ENCODE results near the gene LRPAP1. TPM values are rescaled to one million over a fixed set of nuclear protein-coding genes. Genes with fewer than 3 reads are reported as not detected.

LRPAP1 gene
- total RNA-seq, 2 donors from 2014 or later = 157 to 214 TPM

DNA sequence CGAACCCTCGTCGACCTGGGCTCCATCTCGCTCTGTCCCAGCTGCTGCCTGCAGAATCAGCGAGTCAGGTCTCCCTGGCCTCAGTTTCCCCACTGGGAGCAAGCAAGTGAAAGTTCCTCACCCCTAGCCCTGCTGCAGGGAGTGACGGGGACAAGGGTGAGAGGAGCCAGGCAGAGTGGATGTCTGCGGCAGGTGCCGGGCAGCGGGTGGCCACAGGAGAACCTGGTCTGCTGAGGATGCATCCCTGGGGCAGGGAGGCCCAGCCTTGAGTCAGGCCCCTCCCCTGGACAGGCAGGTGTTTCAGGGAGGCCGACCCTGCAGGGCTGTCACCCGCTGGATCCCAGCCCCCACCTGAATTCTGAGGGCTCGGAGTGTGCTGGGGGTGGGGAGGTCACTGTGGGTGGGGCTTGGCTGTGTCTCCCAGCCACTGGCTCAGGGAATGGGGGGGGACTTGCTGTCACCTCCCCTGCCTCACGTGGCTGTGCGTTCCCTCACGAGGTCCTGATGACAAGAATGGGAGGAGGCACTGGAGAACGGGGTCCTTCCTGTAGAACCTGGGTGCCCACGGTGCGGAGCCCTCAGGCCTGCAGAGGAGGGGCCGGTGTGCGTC is 33.2 kb downstream of the LRPAP1 start:
- no peak for DNase-seq
- TF ChIP-seq, protein P1, sequence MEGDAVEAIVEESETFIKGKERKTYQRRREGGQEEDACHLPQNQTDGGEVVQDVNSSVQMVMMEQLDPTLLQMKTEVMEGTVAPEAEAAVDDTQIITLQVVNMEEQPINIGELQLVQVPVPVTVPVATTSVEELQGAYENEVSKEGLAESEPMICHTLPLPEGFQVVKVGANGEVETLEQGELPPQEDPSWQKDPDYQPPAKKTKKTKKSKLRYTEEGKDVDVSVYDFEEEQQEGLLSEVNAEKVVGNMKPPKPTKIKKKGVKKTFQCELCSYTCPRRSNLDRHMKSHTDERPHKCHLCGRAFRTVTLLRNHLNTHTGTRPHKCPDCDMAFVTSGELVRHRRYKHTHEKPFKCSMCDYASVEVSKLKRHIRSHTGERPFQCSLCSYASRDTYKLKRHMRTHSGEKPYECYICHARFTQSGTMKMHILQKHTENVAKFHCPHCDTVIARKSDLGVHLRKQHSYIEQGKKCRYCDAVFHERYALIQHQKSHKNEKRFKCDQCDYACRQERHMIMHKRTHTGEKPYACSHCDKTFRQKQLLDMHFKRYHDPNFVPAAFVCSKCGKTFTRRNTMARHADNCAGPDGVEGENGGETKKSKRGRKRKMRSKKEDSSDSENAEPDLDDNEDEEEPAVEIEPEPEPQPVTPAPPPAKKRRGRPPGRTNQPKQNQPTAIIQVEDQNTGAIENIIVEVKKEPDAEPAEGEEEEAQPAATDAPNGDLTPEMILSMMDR (IDR thresholded peaks at IDR 0.05) = no peak
- intact Hi-C loops (cut with DNase I) = no loop called here
- H3K4me1 ChIP-seq = no peaks in the 10 kb centered on the region
- H3K4me3 ChIP-seq = no peak overlapping the region
- no peaks in the 10 kb centered on the region for H3K27me3 ChIP-seq
- no peaks in the 10 kb centered on the region for H3K36me3 ChIP-seq
- no peak overlapping the region for H3K9ac ChIP-seq (ENCODE audit: low read depth in 2 of 2, low read length in 2 of 2)
- H3K27ac ChIP-seq = no peak overlapping the region
- H3K9me3 ChIP-seq = no peaks in the 10 kb centered on the region

DNA sequence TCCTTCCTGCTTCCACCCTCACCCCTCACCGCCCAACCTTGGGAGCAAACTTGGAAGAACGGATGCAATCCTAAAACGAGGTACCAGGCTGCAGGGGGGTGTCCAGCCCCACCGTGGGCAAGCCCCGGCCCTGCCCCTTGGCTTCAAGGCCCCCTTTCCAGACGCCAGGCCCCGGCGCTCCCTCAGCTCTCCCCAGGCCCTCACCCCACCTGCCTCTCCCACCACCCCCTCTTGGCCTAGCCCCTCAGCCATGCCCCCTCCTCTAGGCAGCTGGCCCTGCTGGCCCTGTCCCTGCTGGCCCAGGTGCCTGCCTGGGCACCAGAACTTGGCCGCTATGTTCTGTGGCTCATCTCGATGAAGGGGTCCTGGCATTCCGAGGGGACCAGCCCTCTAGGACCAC is 33.8 kb downstream of the LRPAP1 start:
- no peak overlapping the region for H3K27ac ChIP-seq
- no peaks in the 10 kb centered on the region for H3K4me1 ChIP-seq
- no peak for DNase-seq
- no peaks in the 10 kb centered on the region for H3K9me3 ChIP-seq
- no peaks in the 10 kb centered on the region for H3K27me3 ChIP-seq
- intact Hi-C loops (cut with DNase I) = no loop called here
- no peak overlapping the region for H3K9ac ChIP-seq (ENCODE audit: low read depth in 2 of 2, low read length in 2 of 2)
- no peak overlapping the region for H3K4me3 ChIP-seq
- H3K36me3 ChIP-seq = no peaks in the 10 kb centered on the region
- TF ChIP-seq, protein P1 (IDR thresholded peaks at IDR 0.05) = no peak

DNA sequence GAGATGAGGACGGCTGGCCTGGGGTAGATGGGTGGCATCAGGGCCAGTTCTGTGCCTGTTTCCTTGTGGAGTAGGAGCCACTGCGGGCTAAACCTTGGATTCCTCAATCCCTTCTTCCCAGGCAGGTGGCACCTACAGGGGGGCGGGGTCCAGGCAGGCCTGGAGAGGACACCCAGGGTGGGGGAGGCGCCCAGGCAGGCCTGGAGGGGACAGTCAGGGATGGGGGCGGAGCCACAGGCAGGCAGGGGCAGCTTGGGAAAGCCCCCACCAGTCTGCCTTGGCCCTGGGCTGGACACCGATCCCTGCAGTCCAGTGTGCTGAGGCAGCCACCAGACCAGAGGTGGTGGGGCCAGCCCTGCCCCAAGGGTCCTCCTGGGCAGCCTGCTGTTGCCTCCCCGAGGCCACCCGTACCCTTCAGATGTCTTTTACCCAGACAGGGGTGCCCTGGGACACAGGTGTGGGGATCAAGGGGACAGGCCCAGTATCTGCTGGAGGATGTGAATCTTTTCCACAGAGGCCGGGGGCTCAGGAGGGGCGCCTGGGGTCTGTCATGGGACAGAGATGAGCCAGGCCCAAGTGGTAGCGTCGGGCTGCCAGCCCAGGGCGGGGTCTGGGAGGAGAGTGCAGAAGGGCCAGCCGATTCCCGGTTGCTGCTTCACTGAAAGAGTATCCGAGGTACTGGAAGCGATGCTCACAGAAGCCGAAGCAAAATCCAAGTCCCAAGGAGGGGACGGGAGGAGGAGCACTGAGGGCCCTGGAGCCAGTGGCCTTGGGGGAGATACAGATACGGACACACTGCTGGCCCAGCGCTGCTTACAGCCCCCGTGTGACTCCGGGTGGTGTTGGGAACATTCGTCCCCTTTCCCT is 34.5 kb downstream of the LRPAP1 start:
- Histone ChIP-seq H3K27ac (no peak overlapping the region), H3K9ac (ENCODE audit: low read depth in 2 of 2, low read length in 2 of 2) (no peak overlapping the region), H3K9me3 (no peaks in the 10 kb centered on the region), H3K36me3 (no peaks in the 10 kb centered on the region), H3K27me3 (no peaks in the 10 kb centered on the region), H3K4me1 (no peaks in the 10 kb centered on the region), H3K4me3 (no peak overlapping the region)
- intact Hi-C loops (cut with DNase I) = no loop called here
- TF ChIP-seq, protein P1 (IDR thresholded peaks at IDR 0.05) = no peak
- DNase-seq = no peak

DNA sequence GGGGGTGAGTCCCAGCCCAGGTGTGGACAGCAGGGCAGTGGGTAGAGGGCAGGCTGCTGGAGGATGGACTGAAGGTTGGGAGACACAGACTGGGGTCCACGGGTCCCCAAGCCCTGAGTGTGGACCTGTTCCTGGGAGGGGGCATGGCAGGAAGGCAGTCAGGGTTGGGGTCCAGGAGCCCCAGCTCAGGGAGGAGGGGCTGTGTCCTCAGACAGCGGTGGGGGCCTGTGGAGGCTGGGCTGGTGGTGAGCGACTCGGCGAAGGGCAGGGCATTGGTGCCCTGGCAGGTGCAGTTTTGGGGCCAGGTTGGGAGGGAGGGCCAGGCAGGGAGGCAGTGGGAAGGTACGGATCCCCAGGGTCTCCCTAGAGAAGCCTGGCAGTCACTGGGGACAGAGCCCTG is 35.1 kb downstream of the LRPAP1 start:
- TF ChIP-seq, protein P1 (IDR thresholded peaks at IDR 0.05) = no peak
- H3K9ac ChIP-seq (ENCODE audit: low read depth in 2 of 2, low read length in 2 of 2) = no peak overlapping the region
- no peaks in the 10 kb centered on the region for H3K9me3 ChIP-seq
- no peaks in the 10 kb centered on the region for H3K36me3 ChIP-seq
- no peak overlapping the region for H3K27ac ChIP-seq
- intact Hi-C loops (cut with DNase I) = no loop called here
- H3K4me1 ChIP-seq = no peaks in the 10 kb centered on the region
- no peak for DNase-seq
- H3K27me3 ChIP-seq = no peaks in the 10 kb centered on the region
- H3K4me3 ChIP-seq = no peak overlapping the region

DNA sequence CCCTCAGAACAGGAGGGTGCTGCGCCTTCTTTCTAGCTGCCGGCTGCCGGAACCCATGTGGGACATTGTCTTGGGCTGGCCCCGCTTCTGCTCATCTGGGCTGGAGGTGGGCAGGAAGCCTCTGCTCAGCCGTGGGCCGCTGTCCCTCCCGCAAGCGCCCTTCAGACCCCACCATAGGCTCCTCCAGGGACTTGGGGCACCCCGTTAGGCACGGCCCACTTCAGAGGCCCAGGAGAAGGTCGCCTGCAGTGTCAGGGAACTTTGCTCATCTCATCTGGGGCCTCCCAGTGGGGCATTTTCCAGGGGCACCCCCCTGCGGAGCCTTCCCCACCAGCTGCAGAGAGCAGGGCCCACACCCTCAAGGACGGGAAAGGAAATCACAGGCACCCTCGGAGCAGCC is 36.2 kb downstream of the LRPAP1 start:
- Histone ChIP-seq H3K27ac (no peak overlapping the region), H3K9me3 (no peaks in the 10 kb centered on the region), H3K4me1 (no peaks in the 10 kb centered on the region), H3K9ac (ENCODE audit: low read depth in 2 of 2, low read length in 2 of 2) (no peak overlapping the region), H3K27me3 (no peaks in the 10 kb centered on the region), H3K36me3 (no peaks in the 10 kb centered on the region), H3K4me3 (no peak overlapping the region)
- no peak for DNase-seq
- intact Hi-C loops (cut with DNase I) = no loop called here
- TF ChIP-seq, protein P1 (IDR thresholded peaks at IDR 0.05) = no peak
